Body of pancreas (tissue), 4 donors: ENCODE measurements around the gene NIFK. TPM values are rescaled to one million over a fixed set of nuclear protein-coding genes. Genes with fewer than 3 reads are reported as not detected.

Source experiments
- ATAC-seq: fragments of 150-250 bp; one replicate; pipeline ENCODE4 v1.9.1; 2016
- DNase-seq, 4 donors: peaks; one replicate each; pipeline ENCODE4 v3.0.0-alpha.2; 2019
- H3K27ac ChIP-seq, 4 donors: fragments of 200-600 bp; sonication (generic); 1 replicate in 3 of 4; 2 replicates in 1 of 4; pipeline versions ENCODE4 v1.5.1 to v1.6.1; 2016 to 2019; ENCODE audit warnings: mild to moderate bottlenecking in 1 of 4, mixed read lengths in 1 of 4, moderate library complexity in 1 of 4
- H3K27me3 ChIP-seq, 2 donors: fragments of 200-600 bp; sonication (generic); one replicate each; pipeline ENCODE4 v1.6.0; 2016; ENCODE audit warnings: mild to moderate bottlenecking in 1 of 2
- H3K36me3 ChIP-seq, 2 donors: fragments of 200-600 bp; sonication (generic); replicated peaks in 1 of 2; 2 replicates each; pipeline ENCODE4 v1.5.1; 2016; ENCODE audit warnings: low read depth in 2 of 2; ENCODE audit not compliant: insufficient read depth in 1 of 2
- H3K4me1 ChIP-seq: fragments of 200-600 bp; sonication (generic); one replicate; pipeline ENCODE4 v1.6.0; 2016
- H3K4me3 ChIP-seq, 2 donors: fragments of 200-600 bp; sonication (generic); 1 replicate in 1 of 2; 2 replicates in 1 of 2; pipeline ENCODE4 v1.5.1; 2016 to 2019
- H3K9me3 ChIP-seq, 3 donors: fragments of 200-600 bp; sonication (generic); 1 replicate in 2 of 3; 2 replicates in 1 of 3; pipeline ENCODE4 v1.5.1; 2016
- POLR2A ChIP-seq, 3 donors: fragments of 450-650 bp; IDR thresholded peaks; one replicate each; pipeline ENCODE4 v1.6.1; 2016; ENCODE audit warnings: antibody characterized with exemption in 3 of 3, mild to moderate bottlenecking in 2 of 3
- WGBS, 2 donors: methylation state at CpG; one replicate each; pipeline ENCODE4 v1.1.5; 2017; 5-methylcytosine and 5-hydroxymethylcytosine counted together
- intact Hi-C: fragments of 100-400 bp; cut with DNase I; formaldehyde crosslinking; loops from one replicate; pipeline ENCODE4 v1.15.1; 2023
- total RNA-seq, 2 donors: library from RNA; depleted of rRNA; stranded (reverse); fragments of >200 nt; gene quantifications; one replicate each; pipeline ENCODE4 v1.1.0, GENCODE V29; 2016
- TF ChIP-seq, protein P1 (sequence below), 7 experiments: fragments of 450-650 bp in 4 of 7; fragments of 200-600 bp in 3 of 7; sonication (generic) in 3 of 7; IDR thresholded peaks; one replicate each; pipeline ENCODE4 v1.5.1; 2016 to 2019; ENCODE audit warnings: antibody characterized with exemption in 7 of 7

NIFK gene
- total RNA-seq, 2 donors from 2014 or later = 20.8 to 26.4 TPM

DNA sequence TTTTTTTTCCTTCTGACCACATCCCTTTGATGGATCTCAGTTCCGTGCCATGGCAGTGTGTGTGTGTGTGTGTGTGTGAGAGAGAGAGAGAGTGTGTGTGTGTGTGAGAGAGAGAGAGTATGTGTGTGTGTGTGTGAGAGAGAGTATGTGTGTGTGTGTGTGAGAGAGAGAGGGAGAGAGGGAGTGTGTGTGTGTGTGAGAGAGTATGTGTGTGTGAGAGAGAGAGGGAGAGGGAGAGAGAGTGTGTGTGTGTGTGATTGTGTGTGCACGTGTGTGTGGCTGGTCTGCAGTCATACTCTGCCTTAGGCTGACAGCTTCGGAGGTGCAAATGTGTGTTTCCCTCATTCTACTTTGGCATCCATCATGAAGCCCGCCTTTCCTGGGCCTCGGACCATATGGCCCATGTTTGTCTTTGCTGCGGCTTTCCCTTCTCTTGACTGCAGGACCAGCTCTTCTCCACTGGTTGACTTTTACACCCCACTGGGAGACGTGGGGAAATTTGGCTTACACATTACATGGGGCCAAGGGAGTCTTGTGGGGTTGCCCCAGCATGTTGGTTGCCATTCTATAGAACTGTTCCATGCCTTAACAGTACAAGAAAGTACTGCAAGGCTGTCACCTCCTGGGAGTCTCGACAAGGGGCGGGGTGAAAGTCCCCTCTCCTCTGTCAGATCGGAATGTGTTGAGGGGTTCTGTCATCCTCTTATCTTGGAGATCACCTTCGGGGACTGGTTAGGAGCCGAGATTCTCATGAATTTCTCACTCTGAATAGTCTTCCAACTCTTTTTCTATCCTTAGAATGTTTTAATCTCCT is 40.4 kb upstream of the NIFK start:
- ATAC-seq = no peak
- H3K27me3 ChIP-seq = no peaks in the 10 kb centered on the region
- no peak overlapping the region for H3K4me3 ChIP-seq
- H3K36me3 ChIP-seq = no peaks in the 10 kb centered on the region
- H3K27ac ChIP-seq = no peak overlapping the region
- intact Hi-C loops = no loop called here
- no peaks in the 10 kb centered on the region for H3K9me3 ChIP-seq
- no peaks in the 10 kb centered on the region for H3K4me1 ChIP-seq
- 47 to 49% methylated on average over 12 of the region's 12 CpGs for WGBS, 2 donors
- no peak for TF ChIP-seq POLR2A (IDR thresholded peaks at IDR 0.05)
- TF ChIP-seq, protein P1, sequence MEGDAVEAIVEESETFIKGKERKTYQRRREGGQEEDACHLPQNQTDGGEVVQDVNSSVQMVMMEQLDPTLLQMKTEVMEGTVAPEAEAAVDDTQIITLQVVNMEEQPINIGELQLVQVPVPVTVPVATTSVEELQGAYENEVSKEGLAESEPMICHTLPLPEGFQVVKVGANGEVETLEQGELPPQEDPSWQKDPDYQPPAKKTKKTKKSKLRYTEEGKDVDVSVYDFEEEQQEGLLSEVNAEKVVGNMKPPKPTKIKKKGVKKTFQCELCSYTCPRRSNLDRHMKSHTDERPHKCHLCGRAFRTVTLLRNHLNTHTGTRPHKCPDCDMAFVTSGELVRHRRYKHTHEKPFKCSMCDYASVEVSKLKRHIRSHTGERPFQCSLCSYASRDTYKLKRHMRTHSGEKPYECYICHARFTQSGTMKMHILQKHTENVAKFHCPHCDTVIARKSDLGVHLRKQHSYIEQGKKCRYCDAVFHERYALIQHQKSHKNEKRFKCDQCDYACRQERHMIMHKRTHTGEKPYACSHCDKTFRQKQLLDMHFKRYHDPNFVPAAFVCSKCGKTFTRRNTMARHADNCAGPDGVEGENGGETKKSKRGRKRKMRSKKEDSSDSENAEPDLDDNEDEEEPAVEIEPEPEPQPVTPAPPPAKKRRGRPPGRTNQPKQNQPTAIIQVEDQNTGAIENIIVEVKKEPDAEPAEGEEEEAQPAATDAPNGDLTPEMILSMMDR (IDR thresholded peaks at IDR 0.05) = no peak
- DNase-seq = no peak

DNA sequence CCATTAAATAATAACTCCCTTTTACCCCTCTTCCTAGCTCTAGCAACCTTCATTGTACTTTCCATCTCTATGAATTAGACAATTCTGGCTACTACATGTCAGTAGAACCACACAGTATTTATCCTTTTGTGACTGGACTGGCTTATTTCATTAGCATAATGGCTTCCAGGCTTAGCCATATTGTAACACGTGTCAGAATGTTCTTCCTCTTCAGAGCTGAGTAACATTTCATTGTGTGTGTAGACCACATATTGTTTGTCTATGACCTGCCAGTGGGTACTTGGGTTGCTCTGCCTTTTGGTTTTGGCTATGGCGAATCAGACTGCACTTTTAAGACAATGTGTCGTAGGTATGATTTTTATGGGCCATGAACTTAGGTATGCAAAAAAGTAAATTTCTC is 39.7 kb upstream of the NIFK start:
- DNase-seq (no peak), ATAC-seq (no peak)
- Histone ChIP-seq H3K9me3 (no peaks in the 10 kb centered on the region), H3K4me3 (no peak overlapping the region), H3K36me3 (no peaks in the 10 kb centered on the region), H3K4me1 (no peaks in the 10 kb centered on the region), H3K27ac (no peak overlapping the region), H3K27me3 (no peaks in the 10 kb centered on the region)
- intact Hi-C loops = no loop called here
- TF ChIP-seq POLR2A (IDR thresholded peaks at IDR 0.05) = no peak
- TF ChIP-seq, protein P1 (IDR thresholded peaks at IDR 0.05) = no peak
- 76 to 80% methylated on average over 3 of the region's 3 CpGs for WGBS, 2 donors

DNA sequence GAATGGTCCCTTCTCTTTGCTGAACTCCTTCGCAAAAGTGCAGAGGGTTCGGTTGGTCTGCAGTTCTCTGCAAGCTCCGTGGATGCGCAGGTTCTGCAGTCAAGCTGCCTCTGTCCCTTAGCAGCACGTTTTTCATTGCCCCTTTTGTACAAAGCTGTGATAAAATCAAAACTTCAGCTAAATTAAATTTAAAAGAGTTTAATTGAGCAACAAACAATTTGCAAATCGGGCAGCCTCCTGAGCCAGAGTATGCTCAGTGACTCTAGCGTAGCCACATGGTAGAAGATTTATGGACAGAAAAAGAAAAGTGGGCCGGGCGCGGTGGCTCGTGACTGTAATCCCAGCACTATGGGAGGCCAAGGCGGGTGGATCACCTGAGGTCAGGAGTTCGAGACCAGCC is 37.6 kb upstream of the NIFK start:
- WGBS, 2 donors = 83 to 87% methylated on average over 13 of the region's 13 CpGs

DNA sequence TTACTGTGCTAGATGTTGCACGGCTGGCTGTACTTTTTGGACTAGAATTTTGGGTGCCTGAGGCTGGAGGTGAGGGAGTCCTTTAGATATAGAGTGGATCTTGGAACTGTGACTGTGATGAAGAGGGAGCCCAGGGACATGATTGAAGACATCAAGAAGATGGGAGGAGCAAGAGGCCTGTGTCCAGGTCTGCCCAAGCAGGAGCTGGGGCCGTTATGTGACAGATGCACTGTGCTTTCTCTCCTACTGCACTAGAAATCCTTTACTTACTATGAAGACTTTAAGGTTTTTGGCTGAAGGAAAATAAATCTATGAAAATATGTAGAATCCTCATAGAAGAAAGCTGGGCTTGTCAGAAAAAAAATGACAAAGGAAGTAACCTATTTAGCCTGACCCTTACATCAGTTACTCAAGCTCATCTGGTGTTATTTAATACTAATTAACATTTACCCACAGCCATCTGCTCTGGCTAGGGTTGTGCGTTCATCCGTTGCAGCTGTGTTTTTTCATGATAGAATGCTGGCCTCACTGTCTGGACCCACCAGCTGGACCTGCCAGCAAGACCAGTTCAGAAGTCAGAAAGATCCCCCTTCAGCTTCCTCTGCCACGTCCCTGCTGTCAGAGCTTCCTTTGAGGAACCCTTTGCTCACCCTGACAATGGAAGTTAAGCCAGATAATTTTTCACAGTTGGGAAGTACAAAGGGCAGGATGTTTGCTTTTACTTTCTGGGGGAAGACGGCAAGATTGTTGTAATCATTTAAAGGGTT is 35.5 kb upstream of the NIFK start:
- TF ChIP-seq, protein P1 (IDR thresholded peaks at IDR 0.05) = no peak
- TF ChIP-seq POLR2A (IDR thresholded peaks at IDR 0.05) = no peak
- 58 to 66% methylated on average over 6 of the region's 6 CpGs for whole genome bisulfite sequencing, 2 donors
- H3K4me1 ChIP-seq = peaks cover 5% of the 10 kb centered on the region
- no peak overlapping the region for H3K4me3 ChIP-seq
- DNase-seq (no peak), ATAC-seq (no peak)
- no peaks in the 10 kb centered on the region for H3K27me3 ChIP-seq
- no peaks in the 10 kb centered on the region for H3K9me3 ChIP-seq
- H3K27ac ChIP-seq = no peak overlapping the region
- peaks cover 0 to 1% of the 10 kb centered on the region in 2 donors for H3K36me3 ChIP-seq
- intact Hi-C loops = no loop called here

More for the DNA sequence above, 37.6 kb upstream of the NIFK start:
- DNase-seq = no peak
- Histone ChIP-seq H3K36me3 (peaks cover 0 to 1% of the 10 kb centered on the region in 2 donors), H3K4me1 (no peaks in the 10 kb centered on the region), H3K27ac (no peak overlapping the region), H3K27me3 (no peaks in the 10 kb centered on the region), H3K9me3 (no peaks in the 10 kb centered on the region), H3K4me3 (no peak overlapping the region)
- no peak for TF ChIP-seq POLR2A (IDR thresholded peaks at IDR 0.05)
- TF ChIP-seq, protein P1 (IDR thresholded peaks at IDR 0.05) = no peak
- intact Hi-C loops = no loop called here
- ATAC-seq = no peak
